Mesendoderm (in vitro differentiated cells): Measurements from ENCODE around the gene RPS21.

ENCODE experiments used
- DNase-seq: peaks from one replicate; pipeline ENCODE4 v3.0.0; 2013
- H2AK5ac ChIP-seq: 2 replicates; pipeline ENCODE4 v1.6.1; 2013; ENCODE audit warnings: low read length, inconsistent platforms
- H2BK120ac ChIP-seq: 2 replicates; pipeline ENCODE4 v1.6.1; 2013; ENCODE audit warnings: low read depth, mild to moderate bottlenecking, low read length, moderate library complexity, mixed read lengths
- H2BK15ac ChIP-seq: replicated peaks from 2 replicates; pipeline ENCODE4 v1.6.1; 2013; ENCODE audit warnings: low read depth, mild to moderate bottlenecking, moderate library complexity
- H2BK5ac ChIP-seq: 2 replicates; pipeline ENCODE4 v1.6.1; 2013; ENCODE audit warnings: low read length, inconsistent platforms
- H3K18ac ChIP-seq: 2 replicates; pipeline ENCODE4 v1.6.1; 2013; ENCODE audit warnings: mild to moderate bottlenecking, low read length, mixed read lengths
- H3K23ac ChIP-seq: one replicate; pipeline ENCODE4 v1.6.1; 2013; ENCODE audit warnings: low read length
- H3K27ac ChIP-seq: 2 replicates; pipeline ENCODE4 v1.5.1; 2013; ENCODE audit warnings: low read depth, mild to moderate bottlenecking, inconsistent platforms, low read length, moderate library complexity
- H3K27me3 ChIP-seq: 2 replicates; pipeline ENCODE4 v1.6.1; 2013; ENCODE audit warnings: low read length, control low read depth, mild to moderate bottlenecking, inconsistent platforms; ENCODE audit not compliant: insufficient read depth, poor library complexity
- H3K36me3 ChIP-seq: 2 replicates; pipeline ENCODE4 v1.6.1; 2013; ENCODE audit warnings: low read length, inconsistent platforms; ENCODE audit not compliant: control insufficient read depth, insufficient read depth
- H3K4ac ChIP-seq: one replicate; pipeline ENCODE4 v1.6.1; 2013; ENCODE audit warnings: low read depth, mild to moderate bottlenecking, low read length, moderate library complexity
- H3K4me1 ChIP-seq: 2 replicates; pipeline ENCODE4 v1.6.1; 2013; ENCODE audit warnings: low read depth, low read length, inconsistent platforms; ENCODE audit not compliant: control insufficient read depth
- H3K4me2 ChIP-seq: 2 replicates; pipeline ENCODE4 v1.6.1; 2013; ENCODE audit warnings: low read length
- H3K4me3 ChIP-seq: 2 replicates; pipeline ENCODE4 v1.5.1; 2013; ENCODE audit warnings: mild to moderate bottlenecking, low read length
- H3K56ac ChIP-seq: one replicate; pipeline ENCODE4 v1.6.1; 2013; ENCODE audit warnings: low read length
- H3K79me1 ChIP-seq: 2 replicates; pipeline ENCODE4 v1.6.1; 2013; ENCODE audit warnings: low read length, inconsistent platforms
- H3K79me2 ChIP-seq: 2 replicates; pipeline ENCODE4 v1.6.1; 2013; ENCODE audit warnings: mild to moderate bottlenecking, low read length; ENCODE audit not compliant: control insufficient read depth, insufficient read depth
- H3K9ac ChIP-seq: 2 replicates; pipeline ENCODE4 v1.6.1; 2013; ENCODE audit warnings: low read length, inconsistent platforms
- H4K5ac ChIP-seq: one replicate; pipeline ENCODE4 v1.6.1; 2013; ENCODE audit warnings: low read length
- H4K8ac ChIP-seq: one replicate; pipeline ENCODE4 v1.6.1; 2013; ENCODE audit warnings: low read depth, mild to moderate bottlenecking, control low read depth, low read length, moderate library complexity
- WGBS: extraction: QIAGEN DNeasy Blood & Tissue Kit; methylation state at CpG from one replicate; pipeline ENCODE4 v1.1.7; 2013; ENCODE audit warnings: low lambda C conversion rate, missing lambda C conversion rate; ENCODE audit not compliant: insufficient coverage; ENCODE audit errors: extremely low coverage; 5-methylcytosine and 5-hydroxymethylcytosine counted together

Gene RPS21

DNA sequence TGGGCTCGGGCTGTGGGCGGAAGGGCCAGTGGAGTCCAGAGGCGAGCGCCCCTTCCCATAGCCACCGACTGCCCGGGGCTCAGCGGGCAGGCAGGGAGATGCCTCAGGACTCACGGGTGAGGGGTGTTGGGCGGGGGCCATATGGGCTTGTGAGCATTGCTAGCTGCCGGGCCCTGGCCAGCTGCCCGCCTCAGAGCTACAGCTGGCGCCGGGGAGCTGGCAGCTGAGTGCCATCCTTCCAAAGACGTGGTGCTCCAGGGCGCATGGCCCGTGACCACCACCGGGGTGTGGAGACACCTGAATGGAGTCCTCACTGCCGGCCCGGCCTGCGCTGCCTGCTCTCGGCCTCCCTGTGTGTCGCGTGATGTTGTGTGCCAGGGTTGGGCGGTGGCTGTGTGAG is 51.0 kb downstream of the RPS21 start:
- no CpG with 5 or more reads among the region's 24 CpGs for WGBS
- Histone ChIP-seq H3K27ac (no peak overlapping the region), H2AK5ac (no peak overlapping the region), H4K8ac (no peak overlapping the region), H2BK120ac (no peak overlapping the region), H3K18ac (no peak overlapping the region), H3K4me1 (no peaks in the 10 kb centered on the region), H3K23ac (no peak overlapping the region), H4K5ac (no peak overlapping the region), H3K4ac (no peak overlapping the region), H3K56ac (no peak overlapping the region), H2BK15ac (no peak overlapping the region), H3K79me2 (no peaks in the 10 kb centered on the region), H3K36me3 (no peaks in the 10 kb centered on the region), H3K9ac (no peak overlapping the region), H3K4me2 (no peak overlapping the region), H3K27me3 (no peaks in the 10 kb centered on the region), H3K4me3 (no peak overlapping the region), H2BK5ac (no peak overlapping the region), H3K79me1 (no peaks in the 10 kb centered on the region)
- DNase-seq: no peak
